Measurements from ENCODE around the gene CHDH.

The CHDH gene

DNA sequence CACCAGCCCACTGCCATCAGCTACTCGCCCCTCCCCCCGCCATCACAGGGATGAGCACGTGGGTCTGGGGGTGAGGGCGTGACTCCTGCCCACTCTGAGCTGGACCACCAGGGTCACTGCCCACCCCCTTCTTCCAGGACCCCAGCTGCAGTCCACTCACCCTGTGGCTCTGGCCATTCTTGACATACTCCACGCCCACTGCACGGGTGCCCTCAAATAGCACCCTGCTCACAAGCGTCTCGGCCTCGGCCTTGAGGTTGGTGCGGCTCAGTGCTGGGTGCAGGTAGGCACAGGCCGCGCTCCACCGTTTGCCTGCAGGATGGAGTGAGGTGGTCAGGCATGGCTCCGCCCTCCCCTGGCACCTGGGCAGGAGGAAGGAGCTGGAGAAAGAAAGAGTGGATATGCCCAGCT lies 23.9 kb downstream of the CHDH start:
- DNase-seq (ENCODE audit: low spot score): no peak
- H3K27ac ChIP-seq: no peak overlapping the region
- TF ChIP-seq, protein P1, sequence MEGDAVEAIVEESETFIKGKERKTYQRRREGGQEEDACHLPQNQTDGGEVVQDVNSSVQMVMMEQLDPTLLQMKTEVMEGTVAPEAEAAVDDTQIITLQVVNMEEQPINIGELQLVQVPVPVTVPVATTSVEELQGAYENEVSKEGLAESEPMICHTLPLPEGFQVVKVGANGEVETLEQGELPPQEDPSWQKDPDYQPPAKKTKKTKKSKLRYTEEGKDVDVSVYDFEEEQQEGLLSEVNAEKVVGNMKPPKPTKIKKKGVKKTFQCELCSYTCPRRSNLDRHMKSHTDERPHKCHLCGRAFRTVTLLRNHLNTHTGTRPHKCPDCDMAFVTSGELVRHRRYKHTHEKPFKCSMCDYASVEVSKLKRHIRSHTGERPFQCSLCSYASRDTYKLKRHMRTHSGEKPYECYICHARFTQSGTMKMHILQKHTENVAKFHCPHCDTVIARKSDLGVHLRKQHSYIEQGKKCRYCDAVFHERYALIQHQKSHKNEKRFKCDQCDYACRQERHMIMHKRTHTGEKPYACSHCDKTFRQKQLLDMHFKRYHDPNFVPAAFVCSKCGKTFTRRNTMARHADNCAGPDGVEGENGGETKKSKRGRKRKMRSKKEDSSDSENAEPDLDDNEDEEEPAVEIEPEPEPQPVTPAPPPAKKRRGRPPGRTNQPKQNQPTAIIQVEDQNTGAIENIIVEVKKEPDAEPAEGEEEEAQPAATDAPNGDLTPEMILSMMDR (conservative IDR thresholded peaks at IDR 0.05; ENCODE audit: low read depth): no peak
- POLR2A ChIA-PET (ENCODE audit: low non-redundant PET): no interaction called here
- CTCF ChIA-PET: no interaction called here

DNA sequence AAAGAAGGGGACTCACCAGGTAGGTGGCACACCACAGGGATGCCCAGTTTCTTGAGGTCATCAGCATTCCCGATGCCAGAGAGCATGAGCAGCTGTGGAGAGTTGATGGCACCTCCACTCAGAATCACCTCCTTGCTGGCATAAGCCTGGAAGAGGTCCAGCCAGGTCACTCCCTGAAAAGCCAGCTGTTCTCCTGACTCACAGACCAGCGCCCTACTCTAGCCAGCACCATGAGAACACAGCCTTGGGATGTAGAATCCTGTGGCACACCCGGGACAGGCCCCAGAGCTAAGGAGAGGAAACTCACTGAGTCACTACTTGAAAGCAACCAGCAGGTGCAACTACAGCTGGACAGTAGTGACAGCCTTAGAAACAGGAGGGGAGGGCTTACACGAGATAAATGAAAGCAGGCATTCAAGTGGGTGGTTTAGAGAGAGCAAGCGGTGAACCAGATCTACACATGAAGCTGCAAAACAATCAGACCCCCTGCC lies 24.5 kb downstream of the CHDH start:
- peak; percentile 17 for DNase-seq (ENCODE audit: low spot score)
- no peak overlapping the region for H3K27ac ChIP-seq
- POLR2A ChIA-PET (ENCODE audit: low non-redundant PET): no interaction called here
- CTCF ChIA-PET: no interaction called here
- TF ChIP-seq, protein P1 (conservative IDR thresholded peaks at IDR 0.05; ENCODE audit: low read depth): no peak

DNA sequence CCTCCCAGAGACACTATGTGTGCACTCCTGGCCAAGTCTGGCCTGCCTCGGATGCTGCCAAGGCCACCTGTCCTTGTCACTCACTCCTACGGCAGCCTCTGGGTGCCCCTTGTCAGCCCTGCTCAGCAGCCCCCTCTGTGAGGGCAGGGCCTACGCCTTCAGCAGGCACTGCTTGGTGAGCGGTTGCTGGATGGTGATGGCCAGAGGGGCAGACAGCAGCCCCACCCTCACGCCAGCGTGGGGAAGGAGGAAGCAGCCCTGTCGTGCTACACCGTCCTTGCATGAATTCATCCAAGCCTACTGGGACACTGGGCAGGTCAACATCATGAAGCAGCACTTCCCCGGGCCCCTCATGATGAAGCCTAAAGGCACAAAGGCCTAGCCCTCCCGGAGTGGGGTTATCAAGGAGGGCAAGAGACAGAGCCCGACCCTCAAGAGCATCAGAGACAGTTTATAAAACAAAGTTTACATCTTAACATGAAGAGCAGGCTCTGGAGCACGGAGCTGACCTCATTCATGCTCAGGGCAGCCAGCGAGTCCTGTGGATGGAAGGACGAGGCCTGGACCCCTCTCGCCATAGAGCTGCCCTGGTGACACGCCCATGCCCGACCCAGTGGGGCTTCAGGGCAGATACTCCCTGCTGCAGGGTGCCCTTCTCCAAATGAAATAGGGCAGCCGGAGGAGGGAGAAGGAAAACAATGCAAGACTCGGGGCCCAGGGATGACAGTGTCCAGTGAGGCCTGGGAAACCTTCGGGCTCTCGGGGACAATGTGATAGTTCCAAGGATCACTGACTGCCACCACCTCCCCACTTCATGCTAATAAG lies 25.3 kb downstream of the CHDH start:
- CTCF ChIA-PET: no interaction called here
- POLR2A ChIA-PET (ENCODE audit: low non-redundant PET): no interaction called here
- no peak for DNase-seq (ENCODE audit: low spot score)

DNA sequence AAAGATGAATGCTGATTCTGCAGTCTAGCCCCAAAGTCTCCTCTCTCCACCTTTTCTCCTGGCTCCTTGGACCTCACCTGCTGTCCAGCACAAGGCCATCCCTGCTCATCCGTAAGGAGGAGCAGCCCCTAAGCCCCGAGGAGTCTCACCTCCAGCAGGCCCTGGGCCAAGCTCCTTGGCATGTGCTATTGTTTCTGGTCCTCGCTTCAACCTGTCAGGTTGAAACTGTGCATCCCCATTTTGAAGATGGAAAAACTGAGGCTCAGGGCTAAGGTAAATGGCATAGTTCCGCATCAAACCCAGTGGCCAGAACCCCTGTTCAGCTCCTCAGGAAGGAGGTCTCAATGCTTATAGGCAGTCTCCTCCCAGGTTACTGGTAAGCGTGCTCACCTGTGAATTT lies 26.1 kb downstream of the CHDH start:
- TF ChIP-seq, protein P1 (conservative IDR thresholded peaks at IDR 0.05; ENCODE audit: low read depth): no peak
- CTCF ChIA-PET: no interaction called here
- POLR2A ChIA-PET (ENCODE audit: low non-redundant PET): no interaction called here
- H3K27ac ChIP-seq: no peak overlapping the region
- DNase-seq (ENCODE audit: low spot score): no peak

More for the DNA sequence above, 25.3 kb downstream of the CHDH start:
- H3K27ac ChIP-seq: no peak overlapping the region
- TF ChIP-seq, protein P1 (conservative IDR thresholded peaks at IDR 0.05; ENCODE audit: low read depth): no peak

DNA sequence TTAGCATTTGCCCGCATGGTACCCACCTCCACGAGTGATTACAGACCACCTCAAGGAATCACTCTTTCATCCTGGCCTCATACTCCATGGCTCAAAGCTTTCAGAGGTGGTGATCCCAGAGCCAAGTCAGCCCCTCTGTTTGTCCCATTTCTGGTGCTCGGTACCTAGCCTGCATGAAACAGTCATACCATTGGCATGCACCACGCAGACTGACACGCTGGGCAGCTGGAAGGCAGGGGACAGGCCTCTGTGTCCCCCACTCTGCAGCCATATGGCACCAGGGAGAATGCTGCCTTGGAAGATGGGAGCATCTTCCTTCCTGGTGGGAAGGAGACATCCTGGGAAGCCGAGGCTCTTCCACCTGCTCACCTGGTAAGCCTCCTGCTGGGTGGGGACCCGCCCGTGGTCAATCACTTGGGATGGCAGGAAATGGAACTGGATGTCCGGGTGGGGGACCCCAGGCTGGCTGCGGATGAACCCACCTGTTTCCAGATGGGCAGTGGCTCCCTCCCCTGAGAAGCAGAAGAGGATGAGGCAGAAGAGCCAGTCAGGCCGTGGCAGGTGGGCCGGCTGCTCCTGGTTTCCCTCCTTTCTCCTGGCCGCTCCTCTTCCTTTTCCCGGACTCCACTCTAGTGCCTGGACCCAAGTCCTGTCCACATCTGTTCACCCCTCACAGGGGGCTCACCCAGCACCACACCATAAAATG lies 26.9 kb downstream of the CHDH start:
- POLR2A ChIA-PET (ENCODE audit: low non-redundant PET): no interaction called here
- DNase-seq (ENCODE audit: low spot score): no peak
- no peak overlapping the region for H3K27ac ChIP-seq
- CTCF ChIA-PET: no interaction called here
- TF ChIP-seq, protein P1 (conservative IDR thresholded peaks at IDR 0.05; ENCODE audit: low read depth): no peak

DNA sequence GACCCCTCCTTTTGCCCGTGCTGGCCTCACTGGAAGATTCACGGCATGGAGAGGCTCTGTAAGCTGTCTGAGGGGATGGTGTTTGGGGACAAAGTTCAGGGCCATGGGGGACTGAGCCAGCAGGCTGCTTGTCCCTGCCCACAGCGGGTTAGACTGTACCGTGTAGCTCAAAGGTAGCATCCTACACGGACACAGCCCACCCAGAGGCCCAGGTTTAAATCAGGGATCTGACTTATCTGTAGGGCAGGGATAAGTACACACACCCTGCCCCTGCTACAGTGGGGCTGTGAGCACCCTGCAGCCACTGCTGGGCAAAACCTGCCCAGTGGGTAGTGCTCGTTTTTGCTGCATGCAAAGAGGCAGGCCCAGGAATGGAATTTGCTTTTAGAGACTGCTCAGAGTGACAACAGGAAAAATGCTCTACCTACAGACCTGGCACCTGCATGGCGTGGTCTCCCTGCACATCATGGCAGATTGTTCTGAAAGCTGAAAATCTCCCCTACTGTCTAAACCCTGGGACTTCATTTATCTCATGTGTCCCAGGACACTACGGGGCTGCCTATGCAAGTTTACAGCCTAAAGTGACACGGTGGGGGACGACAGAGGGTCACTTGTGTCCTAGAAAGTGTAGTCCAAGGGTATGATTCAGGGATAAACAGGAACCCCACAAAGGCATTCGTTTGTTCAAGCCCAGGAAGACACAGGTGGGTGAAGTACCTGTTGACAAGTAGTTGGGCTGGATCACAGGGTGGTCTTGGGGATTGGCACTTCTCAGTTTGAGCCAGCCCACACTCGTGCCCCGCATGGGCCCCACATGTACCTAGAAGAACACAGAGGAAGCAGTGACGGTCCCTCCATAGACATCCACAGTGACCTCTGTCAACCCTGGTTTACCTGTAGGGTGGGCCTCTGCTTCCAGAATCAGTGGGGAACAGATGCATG lies 27.7 kb downstream of the CHDH start:
- TF ChIP-seq, protein P1 (conservative IDR thresholded peaks at IDR 0.05; ENCODE audit: low read depth): no peak
- POLR2A ChIA-PET (ENCODE audit: low non-redundant PET): no interaction called here
- CTCF ChIA-PET: interaction anchor here (0.6 kb wide), 1 partner anchor 78 kb away, joined by 3 read pairs; no protein-coding TSS in a partner anchor

More for the DNA sequence above, 27.7 kb downstream of the CHDH start:
- no peak overlapping the region for H3K27ac ChIP-seq
- DNase-seq (ENCODE audit: low spot score): no peak
